ENCODE results near the gene POLN.

DNA sequence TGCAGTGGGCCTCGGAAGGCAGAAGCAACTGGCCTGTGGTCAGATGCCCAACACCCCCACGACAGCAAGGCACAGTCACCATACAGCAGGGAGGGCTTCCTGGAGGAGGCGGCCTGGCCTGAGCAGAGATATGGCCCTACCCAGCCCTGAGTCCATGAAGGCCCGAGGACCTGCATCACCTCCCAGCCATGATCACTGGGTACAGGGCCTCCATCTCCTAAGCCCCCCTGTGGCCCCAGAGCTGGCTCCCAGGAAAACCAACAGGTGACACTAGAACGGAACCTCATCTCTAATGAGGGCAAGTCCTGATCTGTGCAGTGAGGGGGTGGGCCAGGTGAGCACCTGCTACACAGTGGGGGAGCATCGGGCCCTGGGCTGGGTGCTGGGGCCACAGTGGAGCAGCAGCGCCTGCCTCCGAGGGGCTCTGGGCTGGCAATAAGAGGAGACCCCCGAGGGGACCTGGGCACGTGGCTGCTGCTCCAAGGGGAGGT lies 46.2 kb upstream of the POLN start:
- TF ChIP-seq EZH2 (IDR thresholded peaks at IDR 0.05), result no peak
- TF ChIP-seq POLR2AphosphoS5 (IDR thresholded peaks at IDR 0.05; ENCODE audit: borderline replicate concordance, low read depth, low read length), result no peak

Measured in SK-N-MC (cell line).